ENCODE results near the gene YARS1.
"Not testable (repeated sequence)": the region's sequence is repeated elsewhere in the genome, so short reads cannot be mapped to it uniquely, and the experiment has no call there.

The YARS1 gene

DNA sequence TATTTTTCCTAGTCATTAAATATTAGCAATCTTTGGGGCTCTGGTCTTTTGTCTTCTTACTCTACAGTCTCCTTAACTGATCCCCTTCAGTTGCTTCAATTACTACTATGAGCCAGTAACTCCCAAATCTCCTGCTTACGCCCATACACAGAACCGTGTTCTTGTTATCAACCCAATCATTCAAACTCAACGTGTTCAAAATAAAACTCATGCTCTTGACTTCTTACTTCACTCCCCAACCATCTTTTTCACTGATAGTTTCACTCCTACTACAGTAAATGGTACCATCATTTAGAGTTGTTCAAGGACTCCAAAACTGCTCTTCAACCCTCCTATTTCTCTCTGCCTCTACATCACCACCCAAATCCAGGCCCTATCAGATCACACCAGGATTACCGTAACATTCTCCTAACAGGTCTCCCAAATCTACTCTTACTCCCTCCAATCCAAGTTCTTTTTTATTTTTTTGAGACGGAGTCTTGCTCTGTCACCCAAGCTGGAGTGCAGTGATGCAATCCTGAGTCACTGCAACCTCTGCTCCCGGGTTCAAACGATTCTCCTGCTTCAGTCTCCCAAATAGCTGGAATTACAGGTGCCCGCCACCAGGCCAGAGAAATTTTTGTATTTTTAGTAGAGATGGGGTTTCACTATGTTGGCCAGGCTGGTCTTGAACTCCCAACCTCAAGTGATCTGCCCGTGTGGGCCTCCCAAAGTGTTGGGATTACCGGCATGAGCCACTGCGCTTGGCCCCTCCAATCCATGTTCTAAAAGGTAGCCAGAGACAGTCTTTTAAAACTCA, 3.0 kb downstream of the YARS1 start:
- TF ChIP-seq ZNF274 (IDR thresholded peaks at IDR 0.05; ENCODE audit: low read depth, low read length) (no peak), YY1 (IDR thresholded peaks at IDR 0.05; ENCODE audit: insufficient read depth, insufficient read length) (no peak), SUZ12 (IDR thresholded peaks at IDR 0.05; ENCODE audit: extremely low read depth, insufficient read depth, insufficient read length) (no peak)
- Histone ChIP-seq H3K27me3 (ENCODE audit: insufficient read depth, insufficient read length) (no peaks in the 10 kb centered on the region), H3K9ac (ENCODE audit: insufficient read length, low read depth) (no peak overlapping the region), H3K9me3 (ENCODE audit: insufficient read depth, low read length) (no peaks in the 10 kb centered on the region), H3K4me3 (ENCODE audit: insufficient read length, low read depth) (no peak overlapping the region), H3K36me3 (ENCODE audit: insufficient read depth, insufficient read length, low read length) (peaks cover 52% of the 10 kb centered on the region), H3K4me1 (ENCODE audit: insufficient read depth, insufficient read length) (peaks cover 14% of the 10 kb centered on the region)
- no peak for DNase-seq (ENCODE audit: low read depth, low spot score)

DNA sequence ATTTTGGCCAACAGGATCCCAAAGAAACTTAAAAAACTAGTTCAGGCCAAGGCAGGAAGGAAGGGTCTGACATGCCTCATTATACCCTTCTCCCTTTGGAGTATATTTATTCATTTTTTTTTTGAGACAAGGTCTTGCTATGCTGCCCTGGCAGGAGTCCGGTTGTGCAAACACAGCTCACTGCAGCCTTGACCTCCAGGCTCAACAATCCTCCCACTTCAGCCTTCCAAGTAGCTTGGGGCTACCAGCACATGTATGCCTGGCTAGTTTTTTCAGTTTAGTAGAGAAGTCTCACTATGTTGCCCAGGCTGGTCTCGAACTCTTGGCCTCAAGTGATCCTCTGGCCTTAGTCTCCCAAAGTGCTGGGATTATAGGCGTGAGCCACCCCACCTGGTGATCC, 5.2 kb downstream of the YARS1 start:
- Histone ChIP-seq H3K36me3 (ENCODE audit: insufficient read depth, insufficient read length, low read length) (peaks cover 74% of the 10 kb centered on the region), H3K9me3 (ENCODE audit: insufficient read depth, low read length) (peaks cover 3% of the 10 kb centered on the region; the same call in 1 of the 2 replicates), H3K4me3 (ENCODE audit: insufficient read length, low read depth) (no peak overlapping the region), H3K27me3 (ENCODE audit: insufficient read depth, insufficient read length) (no peaks in the 10 kb centered on the region), H3K4me1 (ENCODE audit: insufficient read depth, insufficient read length) (peaks cover 14% of the 10 kb centered on the region), H3K9ac (ENCODE audit: insufficient read length, low read depth) (no peak overlapping the region)
- DNase-seq (ENCODE audit: low read depth, low spot score), result no peak
- TF ChIP-seq YY1 (IDR thresholded peaks at IDR 0.05; ENCODE audit: insufficient read depth, insufficient read length) (no peak), SUZ12 (IDR thresholded peaks at IDR 0.05; ENCODE audit: extremely low read depth, insufficient read depth, insufficient read length) (no peak), ZNF274 (IDR thresholded peaks at IDR 0.05; ENCODE audit: low read depth, low read length) (no peak)

DNA sequence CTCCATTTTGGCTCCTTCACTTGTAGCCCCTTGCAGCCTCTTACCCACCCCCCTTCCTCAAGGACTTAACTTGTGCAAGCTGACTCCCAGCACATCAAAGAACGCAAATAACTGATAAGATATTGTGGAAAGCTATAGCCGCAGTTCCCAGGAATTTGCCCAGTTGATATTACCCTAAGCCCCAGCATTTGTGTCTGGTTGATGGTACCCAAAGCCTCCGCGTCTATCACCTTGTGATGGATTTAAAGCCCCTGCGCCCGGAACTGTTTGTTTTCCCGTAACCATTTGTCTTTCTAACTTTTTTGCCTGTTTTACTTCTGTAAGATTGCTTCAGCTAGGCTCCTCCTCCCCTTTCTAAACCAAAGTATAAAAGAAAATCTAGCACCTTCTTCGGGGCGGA, 5.9 kb downstream of the YARS1 start:
- Histone ChIP-seq H3K4me3 (ENCODE audit: insufficient read length, low read depth) (no peak overlapping the region), H3K36me3 (ENCODE audit: insufficient read depth, insufficient read length, low read length) (peaks cover 80% of the 10 kb centered on the region), H3K4me1 (ENCODE audit: insufficient read depth, insufficient read length) (peaks cover 14% of the 10 kb centered on the region), H3K9ac (ENCODE audit: insufficient read length, low read depth) (no peak overlapping the region), H3K9me3 (ENCODE audit: insufficient read depth, low read length) (peaks cover 10% of the 10 kb centered on the region), H3K27me3 (ENCODE audit: insufficient read depth, insufficient read length) (no peaks in the 10 kb centered on the region)
- DNase-seq (ENCODE audit: low read depth, low spot score), result no peak
- TF ChIP-seq YY1 (IDR thresholded peaks at IDR 0.05; ENCODE audit: insufficient read depth, insufficient read length), result no peak
- no peak for TF ChIP-seq ZNF274 (IDR thresholded peaks at IDR 0.05; ENCODE audit: low read depth, low read length)
- TF ChIP-seq SUZ12 (IDR thresholded peaks at IDR 0.05; ENCODE audit: extremely low read depth, insufficient read depth, insufficient read length), result no peak

DNA sequence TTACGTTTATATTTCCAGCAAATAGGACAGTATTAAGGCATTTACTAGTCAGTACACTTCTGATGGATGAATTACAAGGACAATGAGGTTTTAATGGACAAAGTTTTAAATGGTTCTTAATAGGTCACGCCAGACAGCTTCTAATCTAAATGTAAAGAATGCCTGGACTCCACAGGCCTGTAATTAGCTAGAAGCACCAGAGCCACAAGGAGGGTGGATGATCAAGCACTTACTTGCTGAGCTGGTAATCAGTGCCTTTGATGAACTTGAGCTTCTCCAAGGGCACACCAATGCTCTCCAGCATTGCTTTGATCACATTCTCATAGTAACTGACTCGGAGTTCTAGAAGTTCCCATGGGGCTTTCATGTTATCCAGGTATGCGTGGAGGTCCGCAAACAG, 6.8 kb downstream of the YARS1 start:
- Histone ChIP-seq H3K4me3 (ENCODE audit: insufficient read length, low read depth) (no peak overlapping the region), H3K4me1 (ENCODE audit: insufficient read depth, insufficient read length) (peaks cover 14% of the 10 kb centered on the region), H3K9me3 (ENCODE audit: insufficient read depth, low read length) (peaks cover 19% of the 10 kb centered on the region), H3K36me3 (ENCODE audit: insufficient read depth, insufficient read length, low read length) (peaks cover 88% of the 10 kb centered on the region), H3K27me3 (ENCODE audit: insufficient read depth, insufficient read length) (no peaks in the 10 kb centered on the region), H3K9ac (ENCODE audit: insufficient read length, low read depth) (no peak overlapping the region)
- DNase-seq (ENCODE audit: low read depth, low spot score), result no peak
- TF ChIP-seq ZNF274 (IDR thresholded peaks at IDR 0.05; ENCODE audit: low read depth, low read length) (no peak), SUZ12 (IDR thresholded peaks at IDR 0.05; ENCODE audit: extremely low read depth, insufficient read depth, insufficient read length) (no peak), YY1 (IDR thresholded peaks at IDR 0.05; ENCODE audit: insufficient read depth, insufficient read length) (no peak)

DNA sequence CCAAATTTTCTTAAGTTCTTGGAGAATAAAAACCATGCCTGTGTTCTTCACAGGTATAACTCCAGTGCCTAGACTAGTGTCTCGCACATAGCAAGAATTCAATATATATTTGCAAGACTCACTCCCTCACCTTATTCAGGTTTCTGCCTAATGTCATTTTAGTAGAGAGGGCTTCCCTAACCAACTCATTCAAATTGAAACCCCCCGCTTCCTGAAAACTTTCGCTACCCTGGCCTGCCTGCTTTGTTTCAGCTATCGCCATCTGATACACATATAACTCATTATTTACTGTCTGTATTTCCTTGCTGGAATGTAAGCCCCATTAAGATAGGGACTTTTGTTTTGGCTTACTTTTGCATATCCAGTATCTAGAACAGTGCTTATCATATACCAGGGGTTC, 8.6 kb downstream of the YARS1 start:
- Histone ChIP-seq H3K27me3 (ENCODE audit: insufficient read depth, insufficient read length) (no peaks in the 10 kb centered on the region), H3K36me3 (ENCODE audit: insufficient read depth, insufficient read length, low read length) (peaks cover 77% of the 10 kb centered on the region), H3K4me3 (ENCODE audit: insufficient read length, low read depth) (no peak overlapping the region), H3K4me1 (ENCODE audit: insufficient read depth, insufficient read length) (peaks cover 11% of the 10 kb centered on the region), H3K9me3 (ENCODE audit: insufficient read depth, low read length) (peaks cover 26% of the 10 kb centered on the region), H3K9ac (ENCODE audit: insufficient read length, low read depth) (no peak overlapping the region)
- TF ChIP-seq SUZ12 (IDR thresholded peaks at IDR 0.05; ENCODE audit: extremely low read depth, insufficient read depth, insufficient read length), result no peak
- no peak for TF ChIP-seq ZNF274 (IDR thresholded peaks at IDR 0.05; ENCODE audit: low read depth, low read length)
- TF ChIP-seq YY1 (IDR thresholded peaks at IDR 0.05; ENCODE audit: insufficient read depth, insufficient read length), result no peak
- no peak for DNase-seq (ENCODE audit: low read depth, low spot score)

DNA sequence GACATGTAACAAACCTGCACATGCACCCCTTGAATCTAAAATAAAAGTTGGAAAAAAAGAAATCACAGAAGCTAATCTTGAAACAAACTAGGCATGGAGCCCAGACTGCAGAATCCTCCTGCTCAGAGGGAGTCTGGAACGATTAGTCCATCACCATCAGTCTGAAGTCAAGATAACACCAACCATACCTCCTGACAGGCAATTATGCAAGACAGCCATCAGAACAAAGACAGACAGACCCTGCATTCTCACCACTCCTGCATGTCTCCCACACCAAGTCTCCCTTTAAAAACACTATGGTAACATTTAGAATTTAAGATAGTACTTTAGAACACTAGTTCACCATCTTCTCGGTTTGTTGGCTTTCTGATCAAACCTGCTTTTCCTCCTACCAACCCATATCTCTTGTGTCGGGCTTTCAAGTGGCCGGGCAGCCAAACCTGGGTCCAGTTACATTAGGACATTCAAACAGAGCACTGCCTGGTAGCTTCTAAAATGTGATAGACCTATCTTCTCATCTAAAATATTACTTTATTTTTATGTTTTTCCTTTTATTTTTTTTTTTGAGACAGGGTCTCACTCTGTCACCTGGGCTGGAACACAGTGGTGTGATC, 10.1 kb downstream of the YARS1 start:
- H3K36me3 ChIP-seq (ENCODE audit: insufficient read depth, insufficient read length, low read length), result peaks cover 85% of the 10 kb centered on the region
- H3K9me3 ChIP-seq (ENCODE audit: insufficient read depth, low read length), result peaks cover 26% of the 10 kb centered on the region
- H3K27me3 ChIP-seq (ENCODE audit: insufficient read depth, insufficient read length), result no peaks in the 10 kb centered on the region
- DNase-seq (ENCODE audit: low read depth, low spot score), result no peak
- TF ChIP-seq ZNF274 (IDR thresholded peaks at IDR 0.05; ENCODE audit: low read depth, low read length) (no peak), YY1 (IDR thresholded peaks at IDR 0.05; ENCODE audit: insufficient read depth, insufficient read length) (no peak), SUZ12 (IDR thresholded peaks at IDR 0.05; ENCODE audit: extremely low read depth, insufficient read depth, insufficient read length) (no peak)
- peaks cover 6% of the 10 kb centered on the region for H3K4me1 ChIP-seq (ENCODE audit: insufficient read depth, insufficient read length)
- no peak overlapping the region for H3K4me3 ChIP-seq (ENCODE audit: insufficient read length, low read depth)
- H3K9ac ChIP-seq (ENCODE audit: insufficient read length, low read depth), result no peak overlapping the region

DNA sequence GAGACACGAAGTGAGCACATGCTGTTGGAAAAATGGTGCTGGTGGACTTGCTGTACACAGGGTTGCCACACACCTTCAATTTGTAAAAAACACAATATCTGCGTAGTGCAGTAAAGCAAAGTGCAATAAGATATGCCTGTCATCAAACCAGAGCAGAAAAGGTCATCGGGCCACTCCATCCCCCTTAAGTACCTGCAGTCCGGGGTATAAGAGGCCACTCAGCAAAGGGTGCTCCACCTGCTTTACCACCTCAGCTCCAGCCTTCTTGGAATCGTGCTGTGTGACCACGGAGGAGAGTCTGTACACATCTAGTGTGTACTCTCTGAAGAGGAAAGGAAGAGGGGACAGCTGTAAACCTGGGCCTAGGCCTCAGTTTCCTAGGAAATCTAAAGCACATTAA, 10.9 kb downstream of the YARS1 start:
- H3K36me3 ChIP-seq (ENCODE audit: insufficient read depth, insufficient read length, low read length), result peaks cover 81% of the 10 kb centered on the region
- TF ChIP-seq SUZ12 (IDR thresholded peaks at IDR 0.05; ENCODE audit: extremely low read depth, insufficient read depth, insufficient read length), result no peak
- TF ChIP-seq ZNF274 (IDR thresholded peaks at IDR 0.05; ENCODE audit: low read depth, low read length), result no peak
- no peak for TF ChIP-seq YY1 (IDR thresholded peaks at IDR 0.05; ENCODE audit: insufficient read depth, insufficient read length)
- peaks cover 26% of the 10 kb centered on the region for H3K9me3 ChIP-seq (ENCODE audit: insufficient read depth, low read length)
- no peaks in the 10 kb centered on the region for H3K4me1 ChIP-seq (ENCODE audit: insufficient read depth, insufficient read length)
- H3K4me3 ChIP-seq (ENCODE audit: insufficient read length, low read depth), result no peak overlapping the region
- no peak for DNase-seq (ENCODE audit: low read depth, low spot score)
- no peaks in the 10 kb centered on the region for H3K27me3 ChIP-seq (ENCODE audit: insufficient read depth, insufficient read length)
- no peak overlapping the region for H3K9ac ChIP-seq (ENCODE audit: insufficient read length, low read depth)

DNA sequence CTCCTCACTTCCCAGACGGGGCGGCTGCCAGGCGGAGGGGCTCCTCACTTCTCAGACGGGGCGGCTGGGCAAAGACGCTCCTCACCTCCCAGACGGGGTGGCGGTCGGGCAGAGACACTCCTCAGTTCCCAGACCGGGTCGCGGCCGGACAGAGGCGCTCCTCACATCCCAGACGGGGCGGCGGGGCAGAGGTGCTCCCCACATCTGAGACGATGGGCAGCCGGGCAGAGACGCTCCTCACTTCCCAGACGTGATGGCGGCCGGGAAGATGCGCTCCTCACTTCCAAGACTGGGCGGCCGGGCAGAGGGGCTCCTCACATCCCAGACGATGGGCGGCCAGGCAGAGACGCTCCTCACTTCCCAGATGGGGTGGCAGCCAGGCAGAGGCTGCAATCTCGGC, 12.7 kb downstream of the YARS1 start:
- not testable (repeated sequence) for H3K4me1 ChIP-seq (ENCODE audit: insufficient read depth, insufficient read length); DNase-seq (ENCODE audit: low read depth, low spot score); H3K27me3 ChIP-seq (ENCODE audit: insufficient read depth, insufficient read length); H3K9ac ChIP-seq (ENCODE audit: insufficient read length, low read depth); H3K4me3 ChIP-seq (ENCODE audit: insufficient read length, low read depth)
- peaks cover 26% of the 10 kb centered on the region for H3K9me3 ChIP-seq (ENCODE audit: insufficient read depth, low read length)
- H3K36me3 ChIP-seq (ENCODE audit: insufficient read depth, insufficient read length, low read length), result peaks cover 80% of the 10 kb centered on the region
